OCI-LY1 (cell line): ENCODE measurements around the gene ILF3.

Experiments
- H2AFZ ChIP-seq: fragments of 200-600 bp; sonication (generic), shearing (Covaris generic); 2 replicates; pipeline ENCODE4 v1.6.0; 2014; ENCODE audit warnings: antibody characterized with exemption, mild to moderate bottlenecking, low read length
- H3F3A ChIP-seq: fragments of 200-600 bp; sonication (generic), shearing (Covaris generic); 2 replicates; pipeline ENCODE4 v1.6.0; 2014; ENCODE audit warnings: mild to moderate bottlenecking, antibody characterized with exemption, low read length, moderate library complexity; ENCODE audit not compliant: insufficient read depth
- H3K27ac ChIP-seq: fragments of 200-600 bp; sonication (generic); 2 replicates; pipeline ENCODE4 v1.5.1; 2014; ENCODE audit warnings: low read length, mixed run types, mild to moderate bottlenecking, low read depth; ENCODE audit not compliant: poor library complexity, severe bottlenecking
- H3K27me3 ChIP-seq: fragments of 200-600 bp; sonication (generic); 2 replicates; pipeline ENCODE4 v1.6.0; 2014; ENCODE audit warnings: antibody characterized with exemption, mild to moderate bottlenecking, low read length, moderate library complexity; ENCODE audit not compliant: insufficient read depth
- H3K36me3 ChIP-seq: fragments of 200-600 bp; sonication (generic); 2 replicates; pipeline ENCODE4 v1.6.1; 2014; ENCODE audit warnings: mild to moderate bottlenecking, antibody characterized with exemption, low read length, moderate library complexity, mixed read lengths; ENCODE audit not compliant: insufficient read depth
- H3K4me1 ChIP-seq: fragments of 200-600 bp; sonication (generic); 2 replicates; pipeline ENCODE4 v1.5.1; 2014; ENCODE audit warnings: mild to moderate bottlenecking, low read length, moderate library complexity; ENCODE audit not compliant: insufficient read depth, severe bottlenecking
- H3K4me2 ChIP-seq: fragments of 200-600 bp; sonication (generic), shearing (Covaris generic); 2 replicates; pipeline ENCODE4 v1.6.1; 2014; ENCODE audit warnings: low read length
- H3K4me3 ChIP-seq: fragments of 200-600 bp; sonication (generic); 2 replicates; pipeline ENCODE4 v1.5.1; 2014; ENCODE audit warnings: low read length, low read depth, mild to moderate bottlenecking, mixed read lengths; ENCODE audit not compliant: poor library complexity, severe bottlenecking
- H3K79me2 ChIP-seq: fragments of 200-600 bp; shearing (Covaris generic); 2 replicates; pipeline ENCODE4 v1.6.1; 2016; ENCODE audit warnings: mixed run types, low read length, mixed read lengths; ENCODE audit not compliant: insufficient read depth
- H3K9ac ChIP-seq: fragments of 200-600 bp; sonication (generic), shearing (Covaris generic); 2 replicates; pipeline ENCODE4 v1.6.1; 2014; ENCODE audit warnings: mild to moderate bottlenecking, low read length, mixed read lengths
- H3K9me2 ChIP-seq: fragments of 200-600 bp; sonication (generic), shearing (Covaris generic); 2 replicates; pipeline ENCODE4 v1.6.1; 2014; ENCODE audit warnings: low read depth, mild to moderate bottlenecking, low read length, mixed read lengths
- H3K9me3 ChIP-seq: fragments of 200-600 bp; shearing (Covaris generic); 2 replicates; pipeline ENCODE4 v1.6.1; 2014; ENCODE audit warnings: low read length, mixed read lengths
- H4K20me1 ChIP-seq: fragments of 200-600 bp; sonication (generic), shearing (Covaris generic); 2 replicates; pipeline ENCODE4 v1.6.0; 2016; ENCODE audit warnings: mild to moderate bottlenecking, low read length; ENCODE audit not compliant: insufficient read depth
- EZH2 ChIP-seq: fragments of 200-600 bp; sonication (generic), shearing (Covaris generic); IDR thresholded peaks from 2 replicates; pipeline ENCODE4 v1.8.0; 2017; ENCODE audit warnings: borderline replicate concordance, mixed run types, mild to moderate bottlenecking, antibody characterized with exemption, low read length, moderate library complexity, mixed read lengths
- TF ChIP-seq, protein P1 (sequence below): fragments of 200-600 bp; sonication (generic), shearing (Covaris generic); IDR thresholded peaks from 2 replicates; pipeline ENCODE4 v1.5.1; 2017; ENCODE audit warnings: mild to moderate bottlenecking, antibody characterized with exemption, low read length, moderate library complexity, mixed read lengths

Gene ILF3

DNA sequence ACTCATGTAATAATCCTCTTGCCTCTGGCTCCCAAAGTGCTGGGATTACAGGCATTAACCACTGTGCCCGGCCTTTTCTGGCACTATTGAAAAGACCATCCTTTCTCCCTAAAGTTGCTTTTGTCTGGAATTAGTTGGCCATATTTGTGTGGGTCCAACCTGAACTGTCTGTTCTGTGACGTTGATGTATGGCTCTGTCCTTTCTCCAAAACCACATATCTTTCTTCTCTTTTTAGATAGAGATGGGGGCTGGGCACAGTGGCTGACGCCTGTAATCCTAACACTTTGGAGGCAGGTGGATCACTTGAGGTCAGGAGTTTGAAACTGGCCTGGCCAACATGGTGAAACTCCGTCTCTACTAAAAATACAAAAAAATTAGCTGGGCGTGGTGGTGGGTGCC is 81.6 kb downstream of the ILF3 start:
- H3K27ac ChIP-seq, result no peak overlapping the region
- no peak overlapping the region for H3K4me3 ChIP-seq
- H3K79me2 ChIP-seq, result peaks cover 65% of the 10 kb centered on the region
- no peak overlapping the region for H3K9ac ChIP-seq
- H3K4me2 ChIP-seq, result no peak overlapping the region
- H4K20me1 ChIP-seq, result no peaks in the 10 kb centered on the region
- no peak overlapping the region for H2AFZ ChIP-seq
- no peaks in the 10 kb centered on the region for H3K27me3 ChIP-seq
- TF ChIP-seq EZH2, result no peak
- TF ChIP-seq, protein P1, sequence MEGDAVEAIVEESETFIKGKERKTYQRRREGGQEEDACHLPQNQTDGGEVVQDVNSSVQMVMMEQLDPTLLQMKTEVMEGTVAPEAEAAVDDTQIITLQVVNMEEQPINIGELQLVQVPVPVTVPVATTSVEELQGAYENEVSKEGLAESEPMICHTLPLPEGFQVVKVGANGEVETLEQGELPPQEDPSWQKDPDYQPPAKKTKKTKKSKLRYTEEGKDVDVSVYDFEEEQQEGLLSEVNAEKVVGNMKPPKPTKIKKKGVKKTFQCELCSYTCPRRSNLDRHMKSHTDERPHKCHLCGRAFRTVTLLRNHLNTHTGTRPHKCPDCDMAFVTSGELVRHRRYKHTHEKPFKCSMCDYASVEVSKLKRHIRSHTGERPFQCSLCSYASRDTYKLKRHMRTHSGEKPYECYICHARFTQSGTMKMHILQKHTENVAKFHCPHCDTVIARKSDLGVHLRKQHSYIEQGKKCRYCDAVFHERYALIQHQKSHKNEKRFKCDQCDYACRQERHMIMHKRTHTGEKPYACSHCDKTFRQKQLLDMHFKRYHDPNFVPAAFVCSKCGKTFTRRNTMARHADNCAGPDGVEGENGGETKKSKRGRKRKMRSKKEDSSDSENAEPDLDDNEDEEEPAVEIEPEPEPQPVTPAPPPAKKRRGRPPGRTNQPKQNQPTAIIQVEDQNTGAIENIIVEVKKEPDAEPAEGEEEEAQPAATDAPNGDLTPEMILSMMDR, result no peak
- no peaks in the 10 kb centered on the region for H3F3A ChIP-seq
- peaks cover 35% of the 10 kb centered on the region for H3K36me3 ChIP-seq
- H3K4me1 ChIP-seq, result peaks cover 15% of the 10 kb centered on the region
- peaks cover 7% of the 10 kb centered on the region for H3K9me3 ChIP-seq
- no peaks in the 10 kb centered on the region for H3K9me2 ChIP-seq

DNA sequence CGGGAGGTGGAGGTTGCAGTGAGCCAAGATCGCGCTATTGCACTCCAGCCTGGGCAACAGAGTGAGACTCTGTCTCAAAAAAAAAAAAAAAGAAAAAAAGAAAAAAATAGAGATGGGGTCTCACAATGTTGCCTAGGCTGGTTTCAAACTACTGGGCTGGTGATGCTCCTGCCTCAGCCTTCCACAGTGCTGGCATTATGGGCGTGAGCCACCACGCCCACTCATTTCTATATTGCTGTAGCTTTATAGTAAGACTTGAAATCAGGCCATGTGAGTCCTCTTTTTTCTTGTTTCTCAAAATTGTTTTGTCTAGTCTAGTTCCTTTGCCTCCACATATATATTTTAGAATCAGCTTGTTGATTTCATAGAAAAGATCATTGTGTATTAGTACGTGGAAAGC is 82.0 kb downstream of the ILF3 start:
- Histone ChIP-seq H3F3A (no peaks in the 10 kb centered on the region), H3K27ac (no peak overlapping the region), H3K4me3 (no peak overlapping the region), H3K9me2 (no peaks in the 10 kb centered on the region), H3K79me2 (peaks cover 66% of the 10 kb centered on the region), H3K4me2 (no peak overlapping the region), H4K20me1 (no peaks in the 10 kb centered on the region), H2AFZ (no peak overlapping the region), H3K4me1 (peaks cover 11% of the 10 kb centered on the region), H3K9me3 (peaks cover 7% of the 10 kb centered on the region), H3K36me3 (peaks cover 35% of the 10 kb centered on the region), H3K27me3 (no peaks in the 10 kb centered on the region), H3K9ac (no peak overlapping the region)
- TF ChIP-seq EZH2, result no peak
- TF ChIP-seq, protein P1, result no peak

DNA sequence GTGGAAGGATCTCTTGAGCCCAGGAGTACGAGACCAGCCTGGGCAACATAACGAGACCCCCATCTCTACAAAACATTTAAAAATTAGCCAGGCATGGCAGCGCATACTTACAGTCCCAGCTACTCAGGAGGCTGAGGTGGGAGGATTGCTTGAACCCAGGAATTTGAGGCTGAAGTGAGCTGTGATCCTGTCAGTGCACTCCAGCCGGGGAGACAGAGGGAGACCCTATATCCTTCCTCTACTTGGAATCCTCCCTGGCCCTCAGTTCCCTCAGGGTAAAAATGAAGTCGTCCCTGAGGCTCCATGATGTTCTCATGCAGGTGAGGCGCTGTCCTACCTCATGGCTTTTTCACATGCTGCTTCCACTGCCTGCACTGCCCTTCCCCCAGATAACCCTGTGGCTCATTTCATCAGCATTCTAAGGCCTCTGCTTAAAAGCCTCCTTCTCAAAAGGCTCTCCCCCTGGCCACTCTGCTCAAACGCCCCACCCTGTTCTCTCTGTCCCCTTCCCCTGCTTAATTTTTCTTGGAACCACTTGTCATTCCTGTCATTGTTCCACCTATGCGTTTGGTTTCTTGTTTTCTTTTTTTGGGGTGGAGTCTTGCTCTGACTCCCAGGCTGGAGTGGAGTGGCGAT is 82.9 kb downstream of the ILF3 start:
- no peak overlapping the region for H3K9ac ChIP-seq
- no peaks in the 10 kb centered on the region for H4K20me1 ChIP-seq
- H3K4me2 ChIP-seq, result no peak overlapping the region
- H3K79me2 ChIP-seq, result peaks cover 70% of the 10 kb centered on the region
- H3K36me3 ChIP-seq, result peaks cover 35% of the 10 kb centered on the region
- H3K4me1 ChIP-seq, result peaks cover 2% of the 10 kb centered on the region
- no peaks in the 10 kb centered on the region for H3K27me3 ChIP-seq
- H3K4me3 ChIP-seq, result no peak overlapping the region
- H2AFZ ChIP-seq, result no peak overlapping the region
- H3K27ac ChIP-seq, result no peak overlapping the region
- H3K9me3 ChIP-seq, result peaks cover 7% of the 10 kb centered on the region
- H3F3A ChIP-seq, result no peaks in the 10 kb centered on the region
- TF ChIP-seq, protein P1, result no peak
- no peak for TF ChIP-seq EZH2
- H3K9me2 ChIP-seq, result no peaks in the 10 kb centered on the region
